GM20000 (cell line): ENCODE results near the gene PCBP2.

ENCODE experiments used
- DNase-seq: peaks from one replicate; pipeline ENCODE4 v3.0.0; 2012; ENCODE audit warnings: low spot score
- CTCF ChIP-seq: IDR thresholded peaks from 2 replicates; pipeline ENCODE4 v1.5.1; 2012; ENCODE audit warnings: mild to moderate bottlenecking, control low read depth; ENCODE audit errors: extremely low read depth, missing control alignments

PCBP2 gene

GRCh38 chr12:53510181-53510812, 58.4 kb downstream of the PCBP2 start:
- TF ChIP-seq CTCF, result no peak
- DNase-seq, result no peak

GRCh38 chr12:53513712-53514410, 62.0 kb downstream of the PCBP2 start:
- no peak for TF ChIP-seq CTCF
- no peak for DNase-seq

GRCh38 chr12:53514628-53515290, 62.9 kb downstream of the PCBP2 start:
- no peak for TF ChIP-seq CTCF

GRCh38 chr12:53515291-53515680, 63.4 kb downstream of the PCBP2 start:
- DNase-seq, result no peak
- TF ChIP-seq CTCF, result no peak

More at GRCh38 chr12:53514628-53515290, 62.9 kb downstream of the PCBP2 start:
- DNase-seq, result no peak

GRCh38 chr12:53516758-53517455, 65.0 kb downstream of the PCBP2 start:
- DNase-seq, result no peak
- no peak for TF ChIP-seq CTCF

GRCh38 chr12:53518381-53518780, 66.5 kb downstream of the PCBP2 start:
- no peak for DNase-seq
- no peak for TF ChIP-seq CTCF
